Epithelial cell of proximal tubule (primary cell): ENCODE measurements around the gene RGS7. TPM values are rescaled to one million over a fixed set of nuclear protein-coding genes. Genes with fewer than 3 reads are reported as not detected.
"Not testable (repeated sequence)": the region's sequence is repeated elsewhere in the genome, so short reads cannot be mapped to it uniquely, and the experiment has no call there.

Source experiments
- DNase-seq: peaks from one replicate; pipeline ENCODE4 v3.0.0-alpha.2; 2011; ENCODE audit warnings: low read depth
- H3K4me3 ChIP-seq: 2 replicates; pipeline ENCODE4 v1.5.1; 2011; ENCODE audit warnings: low read depth, mild to moderate bottlenecking, low read length
- total RNA-seq: library from RNA; depleted of rRNA; stranded (reverse); fragments of >200 nt; gene quantifications from 2 replicates; pipeline ENCODE4 v1.2.3, GENCODE V29; 2015
- TF ChIP-seq, protein P1 (sequence below): conservative IDR thresholded peaks from 2 replicates; pipeline ENCODE4 v1.5.1; 2012; ENCODE audit warnings: low read depth, mild to moderate bottlenecking, low read length

Gene RGS7
- total RNA-seq, 1 donor from 2014 or later, result 0.06 TPM

DNA sequence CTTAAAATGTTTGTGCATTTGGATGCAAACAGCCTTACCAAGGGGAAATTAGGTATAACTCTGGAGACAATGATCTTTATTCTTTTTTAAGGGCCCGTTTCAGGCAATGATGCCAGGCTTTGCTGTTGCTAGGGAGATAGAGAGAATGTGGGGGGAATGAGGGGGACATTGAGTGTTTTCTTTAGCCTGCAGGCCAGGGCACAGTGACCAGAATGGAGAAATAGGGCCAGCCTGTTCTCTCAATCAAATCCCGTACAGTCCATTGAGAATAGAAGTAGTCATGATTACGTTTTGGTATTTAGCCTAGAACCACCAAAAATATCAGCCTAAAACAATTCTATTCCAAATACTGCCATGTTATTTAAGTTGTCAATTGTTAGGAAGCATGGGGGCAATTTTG is 49.0 kb downstream of the RGS7 start:
- DNase-seq, result no peak
- H3K4me3 ChIP-seq, result no peak overlapping the region

DNA sequence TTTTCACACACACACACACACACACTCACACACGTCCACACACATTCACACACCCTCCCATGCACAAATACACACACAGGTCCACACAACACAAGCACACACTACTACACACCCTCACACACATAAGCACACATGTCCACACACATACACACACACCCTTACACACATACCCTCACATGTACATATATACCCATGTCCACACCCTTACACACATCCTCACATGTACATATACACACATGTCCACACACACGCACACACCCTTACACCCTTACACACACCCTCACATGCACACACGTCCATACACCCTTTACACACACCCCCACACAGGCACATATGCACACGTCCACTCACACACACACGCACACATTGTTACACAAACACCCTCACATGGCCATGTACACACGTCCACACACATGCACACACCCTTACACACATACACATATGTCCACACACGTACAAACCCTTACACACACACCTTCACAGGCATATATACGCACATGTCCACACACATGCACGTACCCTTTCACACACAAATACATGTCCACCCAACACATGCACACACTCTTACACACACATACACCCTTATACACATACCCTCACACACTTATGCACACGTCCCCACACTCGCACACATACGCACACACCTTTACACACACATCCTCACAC is 50.7 kb downstream of the RGS7 start:
- TF ChIP-seq, protein P1, sequence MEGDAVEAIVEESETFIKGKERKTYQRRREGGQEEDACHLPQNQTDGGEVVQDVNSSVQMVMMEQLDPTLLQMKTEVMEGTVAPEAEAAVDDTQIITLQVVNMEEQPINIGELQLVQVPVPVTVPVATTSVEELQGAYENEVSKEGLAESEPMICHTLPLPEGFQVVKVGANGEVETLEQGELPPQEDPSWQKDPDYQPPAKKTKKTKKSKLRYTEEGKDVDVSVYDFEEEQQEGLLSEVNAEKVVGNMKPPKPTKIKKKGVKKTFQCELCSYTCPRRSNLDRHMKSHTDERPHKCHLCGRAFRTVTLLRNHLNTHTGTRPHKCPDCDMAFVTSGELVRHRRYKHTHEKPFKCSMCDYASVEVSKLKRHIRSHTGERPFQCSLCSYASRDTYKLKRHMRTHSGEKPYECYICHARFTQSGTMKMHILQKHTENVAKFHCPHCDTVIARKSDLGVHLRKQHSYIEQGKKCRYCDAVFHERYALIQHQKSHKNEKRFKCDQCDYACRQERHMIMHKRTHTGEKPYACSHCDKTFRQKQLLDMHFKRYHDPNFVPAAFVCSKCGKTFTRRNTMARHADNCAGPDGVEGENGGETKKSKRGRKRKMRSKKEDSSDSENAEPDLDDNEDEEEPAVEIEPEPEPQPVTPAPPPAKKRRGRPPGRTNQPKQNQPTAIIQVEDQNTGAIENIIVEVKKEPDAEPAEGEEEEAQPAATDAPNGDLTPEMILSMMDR, result no peak
- no peak for DNase-seq
- no peak overlapping the region for H3K4me3 ChIP-seq

More for the DNA sequence above, 49.0 kb downstream of the RGS7 start:
- TF ChIP-seq, protein P1, result no peak

DNA sequence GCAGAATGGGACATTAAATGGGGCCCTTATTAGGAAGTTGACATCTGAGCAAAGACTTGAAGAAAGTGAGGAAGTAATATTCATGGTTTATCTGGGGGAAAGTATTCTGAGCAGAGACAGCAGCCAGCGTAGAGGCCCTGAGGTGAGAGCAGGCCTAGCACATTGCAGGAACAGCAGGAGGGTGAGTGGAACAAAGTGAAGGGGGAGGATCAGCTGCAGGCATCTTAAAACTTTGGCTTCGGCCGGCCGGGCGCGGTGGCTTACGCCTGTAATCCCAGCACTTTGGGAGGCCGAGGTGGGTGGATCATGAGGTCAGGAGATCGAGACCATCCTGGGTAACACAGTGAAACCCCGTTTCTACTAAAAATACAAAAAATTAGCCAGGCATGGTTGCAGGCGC is 55.0 kb downstream of the RGS7 start:
- not testable (repeated sequence) for DNase-seq, H3K4me3 ChIP-seq

DNA sequence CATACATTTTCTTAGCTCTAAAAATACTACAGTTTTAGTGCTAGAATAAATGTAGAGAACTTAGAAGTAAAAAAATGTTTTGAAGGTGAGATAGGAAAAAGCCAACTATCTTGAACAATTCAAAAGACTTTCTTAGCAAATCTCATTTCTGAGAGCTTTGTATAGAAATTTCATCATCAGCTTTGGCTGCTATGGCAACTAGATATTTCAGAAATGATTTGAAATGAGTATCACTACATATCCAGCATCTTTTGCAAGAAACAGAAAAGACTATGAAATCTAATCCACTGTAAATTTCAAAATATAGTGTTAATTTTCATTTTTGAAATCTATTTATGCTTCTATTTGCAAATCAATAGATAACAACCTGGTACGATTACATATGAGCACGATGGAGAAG is 57.7 kb downstream of the RGS7 start:
- DNase-seq, result no peak
- TF ChIP-seq, protein P1, result no peak
- no peak overlapping the region for H3K4me3 ChIP-seq

DNA sequence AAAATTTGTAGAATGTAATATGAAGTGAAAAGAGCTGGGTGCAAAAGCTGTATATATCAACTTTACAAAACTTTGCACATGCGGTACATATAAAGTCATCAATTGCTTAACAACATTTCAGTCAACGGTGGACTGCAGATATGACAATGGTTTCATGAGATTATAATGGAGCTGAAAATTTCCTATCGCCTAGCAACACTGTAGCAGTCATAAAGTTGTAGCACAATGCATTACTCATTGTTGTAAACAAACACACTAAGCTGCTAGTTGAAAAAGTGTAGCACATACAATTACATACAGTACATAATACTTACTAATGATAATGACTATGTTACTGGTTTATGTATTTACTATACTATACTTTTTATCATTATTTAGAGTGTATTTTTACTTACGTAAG is 64.0 kb downstream of the RGS7 start:
- no peak for DNase-seq
- TF ChIP-seq, protein P1, result no peak
- H3K4me3 ChIP-seq, result no peak overlapping the region

DNA sequence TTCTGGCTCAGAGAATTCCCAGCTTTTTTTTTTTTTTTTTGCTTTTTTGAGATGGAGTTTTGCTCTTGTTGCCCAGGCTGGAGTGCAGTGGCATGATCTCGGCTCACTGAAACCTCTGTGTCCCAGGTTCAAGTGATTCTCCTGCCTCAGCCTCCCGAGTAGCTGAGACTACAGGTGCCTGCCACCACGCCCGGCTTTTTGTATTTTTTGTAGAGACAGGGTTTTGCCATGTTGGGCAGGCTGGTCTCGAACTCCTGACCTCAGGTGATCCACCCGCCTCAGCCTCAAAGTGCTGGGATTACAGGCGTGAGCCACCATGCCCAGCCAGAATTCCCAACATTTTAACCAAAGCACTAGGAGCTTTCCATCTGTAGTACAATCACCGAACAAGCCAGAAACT is 65.5 kb downstream of the RGS7 start:
- not testable (repeated sequence) for DNase-seq

DNA sequence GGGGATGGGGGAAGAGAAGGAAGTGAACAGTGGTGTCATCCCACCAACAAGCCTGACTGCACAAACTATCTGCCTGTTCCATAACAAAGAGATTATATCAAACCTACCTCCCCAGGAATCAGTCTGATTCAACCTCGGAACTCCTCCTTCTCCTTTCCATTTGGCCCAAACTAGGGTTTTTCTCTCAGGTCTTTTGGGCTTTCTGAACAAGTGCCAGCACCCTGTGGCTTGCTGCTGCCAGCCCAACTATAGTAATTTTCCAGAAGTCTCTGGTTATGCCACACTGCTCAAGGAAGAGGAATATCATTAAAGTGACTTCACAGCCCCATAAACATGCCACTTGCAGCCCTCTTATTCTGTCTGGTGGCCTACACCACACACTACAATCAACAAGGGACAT is 70.5 kb downstream of the RGS7 start:
- TF ChIP-seq, protein P1, result no peak
- H3K4me3 ChIP-seq, result no peak overlapping the region
- no peak for DNase-seq

More for the DNA sequence above, 65.5 kb downstream of the RGS7 start:
- H3K4me3 ChIP-seq, result not testable (repeated sequence)

DNA sequence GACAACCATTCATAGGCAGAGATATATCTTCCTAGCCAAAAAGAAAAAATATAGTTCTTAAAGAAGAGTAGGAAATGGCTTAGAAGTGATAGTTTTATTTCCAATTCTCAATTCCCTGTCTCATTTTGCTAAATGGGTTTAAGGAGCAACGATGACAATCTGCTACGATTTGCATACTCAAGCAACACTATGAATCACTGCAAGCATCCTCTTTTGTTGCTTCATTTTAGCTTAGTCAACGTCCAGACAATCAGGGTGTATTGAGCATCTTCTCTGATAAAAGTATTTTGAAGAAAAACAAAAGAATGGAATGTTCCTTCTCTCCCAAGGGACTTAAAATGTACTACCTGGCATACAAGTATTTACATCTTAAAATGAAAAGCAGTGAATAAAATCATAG is 80.6 kb downstream of the RGS7 start:
- TF ChIP-seq, protein P1, result no peak
- no peak for DNase-seq
- no peak overlapping the region for H3K4me3 ChIP-seq
